HG02852 (cell line): Measurements from ENCODE around the gene ADARB1.

ENCODE experiments used
- ATAC-seq: cut with Tn5 transposase; IDR thresholded peaks from one replicate; pipeline ENCODE4 v1.9.1; 2021; ENCODE audit warnings: mild to moderate bottlenecking, moderate library complexity; ENCODE audit not compliant: unreplicated experiment

ADARB1 gene

GRCh38 chr21:45039317-45040156, 34.8 kb upstream of the ADARB1 start:
- no peak for ATAC-seq

- ATAC-seq, result no peak
Observed at GRCh38 chr21:45040157-45040711, 34.1 kb upstream of the ADARB1 start.

GRCh38 chr21:45040739-45041138, 33.6 kb upstream of the ADARB1 start:
- ATAC-seq, result no peak

GRCh38 chr21:45041351-45041805, 33.0 kb upstream of the ADARB1 start:
- ATAC-seq, result no peak

- ATAC-seq, result no peak
Observed at GRCh38 chr21:45041984-45042663, 32.3 kb upstream of the ADARB1 start.

GRCh38 chr21:45042664-45043161, 31.7 kb upstream of the ADARB1 start:
- no peak for ATAC-seq

- ATAC-seq, result no peak
Observed at GRCh38 chr21:45043541-45044020, 30.8 kb upstream of the ADARB1 start.

GRCh38 chr21:45045481-45045880, 28.9 kb upstream of the ADARB1 start:
- ATAC-seq, result no peak

- no peak for ATAC-seq
Observed at GRCh38 chr21:45047257-45047656, 27.1 kb upstream of the ADARB1 start.

- ATAC-seq, result no peak
Observed at GRCh38 chr21:45048026-45048698, 26.2 kb upstream of the ADARB1 start.

GRCh38 chr21:45048968-45049367, 25.4 kb upstream of the ADARB1 start:
- no peak for ATAC-seq

- ATAC-seq, result no peak
Observed at GRCh38 chr21:45049714-45050344, 24.6 kb upstream of the ADARB1 start.

- ATAC-seq, result no peak
Observed at GRCh38 chr21:45050345-45050796, 24.0 kb upstream of the ADARB1 start.

GRCh38 chr21:45050797-45051489, 23.4 kb upstream of the ADARB1 start:
- no peak for ATAC-seq

GRCh38 chr21:45051580-45052434, 22.6 kb upstream of the ADARB1 start:
- ATAC-seq, result no peak

- ATAC-seq, result no peak
Observed at GRCh38 chr21:45052960-45053359, 21.4 kb upstream of the ADARB1 start.

- ATAC-seq, result no peak
Observed at GRCh38 chr21:45053561-45054226, 20.7 kb upstream of the ADARB1 start.

GRCh38 chr21:45054227-45054926, 20.0 kb upstream of the ADARB1 start:
- no peak for ATAC-seq
